ENCODE data around the gene PRODH2. TPM values are rescaled to one million over a fixed set of nuclear protein-coding genes. Genes with fewer than 3 reads are reported as not detected.
"Not testable (repeated sequence)": the region's sequence is repeated elsewhere in the genome, so short reads cannot be mapped to it uniquely, and the experiment has no call there.

Gene PRODH2
- total RNA-seq, 1 experiment from 2014 or later, result not detected

- in situ Hi-C loops (cut with HindIII; ENCODE audit: low pct_unique_long_range_greater_than_20kb, low sequenced_read_pairs), result no loop called here
- DNase-seq (ENCODE audit: low read depth, low spot score), result no peak
Measured at GRCh38 chr19:35811317-35812219, 1.1 kb downstream of the PRODH2 start.

DNA sequence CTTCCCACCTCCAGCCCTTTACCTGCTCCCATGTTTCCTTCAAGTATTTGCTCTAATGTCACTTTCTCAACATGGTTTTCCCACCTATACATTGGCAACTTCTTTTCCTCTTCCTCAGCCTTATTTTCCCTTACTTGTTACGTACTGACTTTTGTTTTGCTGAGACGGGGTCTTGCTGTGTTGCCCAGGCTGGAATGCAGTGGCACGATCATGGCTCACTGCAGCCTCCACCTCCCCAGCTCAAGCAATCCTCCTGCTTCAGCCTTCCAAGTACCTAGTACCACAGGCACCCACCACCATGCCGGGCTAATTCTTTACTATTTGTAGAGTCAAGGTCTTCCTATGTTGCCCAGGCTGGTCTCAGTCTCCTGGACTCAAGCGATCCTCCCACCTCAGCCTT, 5.0 kb downstream of the PRODH2 start:
- DNase-seq (ENCODE audit: low read depth, low spot score), result no peak
- in situ Hi-C loops (cut with HindIII; ENCODE audit: low pct_unique_long_range_greater_than_20kb, low sequenced_read_pairs), result no loop called here

- in situ Hi-C loops (cut with HindIII; ENCODE audit: low pct_unique_long_range_greater_than_20kb, low sequenced_read_pairs), result no loop called here
- DNase-seq (ENCODE audit: low read depth, low spot score), result no peak
Measured at GRCh38 chr19:35806597-35806996, 6.0 kb downstream of the PRODH2 start.

- in situ Hi-C loops (cut with HindIII; ENCODE audit: low pct_unique_long_range_greater_than_20kb, low sequenced_read_pairs), result no loop called here
- no peak for DNase-seq (ENCODE audit: low read depth, low spot score)
Measured at GRCh38 chr19:35805526-35806102, 7.0 kb downstream of the PRODH2 start.

DNA sequence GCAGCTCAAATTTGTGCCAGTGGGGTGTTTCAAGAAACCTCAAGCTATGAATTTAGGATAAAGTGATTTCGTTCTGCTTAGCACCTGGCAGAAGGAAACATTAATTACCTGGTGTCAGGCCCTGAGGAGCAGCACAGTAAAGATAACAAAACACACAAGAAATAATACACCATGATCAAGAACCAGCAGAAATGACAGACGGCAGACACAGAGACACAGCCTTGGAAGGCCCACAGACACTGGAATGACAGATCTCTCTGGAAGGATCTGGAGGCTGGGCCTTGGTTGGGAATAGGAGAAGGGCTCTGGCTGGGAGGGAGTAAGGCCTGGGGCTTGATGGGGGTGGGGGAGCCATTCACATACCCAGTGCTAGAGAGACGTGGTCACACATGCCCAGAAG, 10.8 kb downstream of the PRODH2 start:
- in situ Hi-C loops (cut with HindIII; ENCODE audit: low pct_unique_long_range_greater_than_20kb, low sequenced_read_pairs), result no loop called here
- DNase-seq (ENCODE audit: low read depth, low spot score), result no peak

DNA sequence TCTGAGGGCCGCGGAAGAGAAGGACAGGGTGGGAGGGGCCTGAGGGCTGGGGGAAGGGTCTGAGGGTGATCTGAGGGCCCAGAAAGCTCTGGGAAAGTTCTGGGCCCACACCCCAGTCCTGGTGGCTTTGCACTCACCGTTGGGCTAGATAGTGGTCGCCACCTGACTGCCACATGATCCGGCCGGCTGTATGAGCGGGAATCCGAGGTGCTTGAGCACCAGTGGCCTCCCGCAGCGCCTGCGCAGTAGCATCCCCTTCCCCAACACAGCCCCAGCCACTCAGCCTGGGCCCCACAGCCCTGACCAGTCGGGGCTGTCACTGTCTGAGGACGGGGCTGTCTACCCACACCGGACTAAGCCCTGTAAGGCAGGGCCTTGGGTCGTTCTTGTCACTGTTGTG, 15.0 kb downstream of the PRODH2 start:
- no peak for DNase-seq (ENCODE audit: low read depth, low spot score)
- in situ Hi-C loops (cut with HindIII; ENCODE audit: low pct_unique_long_range_greater_than_20kb, low sequenced_read_pairs), result no loop called here

GRCh38 chr19:35796645-35797542, 15.8 kb downstream of the PRODH2 start:
- in situ Hi-C loops (cut with HindIII; ENCODE audit: low pct_unique_long_range_greater_than_20kb, low sequenced_read_pairs), result no loop called here
- DNase-seq (ENCODE audit: low read depth, low spot score), result no peak

DNA sequence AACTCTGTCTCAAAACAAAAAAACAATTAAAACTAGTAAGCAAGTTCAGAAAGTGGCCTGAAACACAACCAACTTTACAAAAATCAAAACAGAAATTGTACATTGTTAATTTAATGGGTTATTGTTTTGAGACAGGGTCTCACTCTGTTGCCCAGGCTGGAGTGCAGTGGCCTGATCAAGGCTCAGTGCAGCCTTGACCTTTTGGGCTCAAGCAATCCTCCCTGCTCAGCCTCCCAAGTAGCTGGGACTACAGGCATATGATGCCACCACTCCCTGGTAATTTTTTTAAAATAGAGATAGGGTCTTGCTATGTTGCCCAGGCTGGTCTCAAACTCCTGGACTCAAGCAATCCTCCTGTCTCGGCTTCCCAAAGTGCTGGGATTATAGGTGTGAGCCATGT, 17.1 kb downstream of the PRODH2 start:
- in situ Hi-C loops (cut with HindIII; ENCODE audit: low pct_unique_long_range_greater_than_20kb, low sequenced_read_pairs); DNase-seq (ENCODE audit: low read depth, low spot score): not testable (repeated sequence)

DNA sequence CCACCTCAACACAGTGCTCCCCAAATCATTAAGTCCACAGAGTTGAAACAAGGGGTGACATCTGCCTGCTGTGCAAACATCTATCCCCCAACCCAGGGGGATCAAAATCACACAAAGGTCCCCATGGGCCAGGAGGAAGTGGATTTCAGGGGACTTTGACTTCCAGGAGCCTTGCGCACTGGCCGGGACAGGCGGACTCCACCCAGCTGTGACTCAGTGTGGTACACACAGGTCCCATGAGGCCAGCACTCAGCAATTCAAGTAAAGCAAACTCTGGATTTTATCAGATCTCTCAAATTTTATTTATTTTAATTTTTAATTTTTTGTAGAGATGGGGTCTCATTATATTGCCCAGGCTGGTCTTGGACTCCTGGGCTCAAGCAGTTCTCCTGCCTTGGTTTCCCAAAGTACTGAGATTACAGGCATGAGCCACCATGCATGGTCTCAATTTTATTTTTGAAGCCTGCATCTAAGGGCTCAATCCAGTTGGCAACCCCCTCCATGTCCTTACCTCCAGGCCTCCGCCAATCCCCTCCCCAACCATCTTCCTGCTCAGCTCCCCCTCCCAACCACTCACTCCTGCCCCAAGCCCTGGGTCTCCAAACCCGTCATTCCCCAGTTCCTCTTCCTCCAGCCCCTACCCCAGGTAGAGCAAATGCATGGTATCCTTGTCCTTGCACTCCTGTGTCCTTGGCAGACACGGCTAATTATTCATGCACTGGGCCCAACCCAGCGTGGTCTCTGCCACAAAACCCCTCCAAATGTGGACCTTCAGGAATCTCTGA, 19.1 kb downstream of the PRODH2 start:
- DNase-seq (ENCODE audit: low read depth, low spot score), result no peak
- in situ Hi-C loops (cut with HindIII; ENCODE audit: low pct_unique_long_range_greater_than_20kb, low sequenced_read_pairs), result no loop called here

- no peak for DNase-seq (ENCODE audit: low read depth, low spot score)
- in situ Hi-C loops (cut with HindIII; ENCODE audit: low pct_unique_long_range_greater_than_20kb, low sequenced_read_pairs), result no loop called here
Measured at GRCh38 chr19:35792888-35793287, 19.8 kb downstream of the PRODH2 start.

- no peak for DNase-seq (ENCODE audit: low read depth, low spot score)
- in situ Hi-C loops (cut with HindIII; ENCODE audit: low pct_unique_long_range_greater_than_20kb, low sequenced_read_pairs), result no loop called here
Measured at GRCh38 chr19:35792312-35792711, 20.3 kb downstream of the PRODH2 start.

DNA sequence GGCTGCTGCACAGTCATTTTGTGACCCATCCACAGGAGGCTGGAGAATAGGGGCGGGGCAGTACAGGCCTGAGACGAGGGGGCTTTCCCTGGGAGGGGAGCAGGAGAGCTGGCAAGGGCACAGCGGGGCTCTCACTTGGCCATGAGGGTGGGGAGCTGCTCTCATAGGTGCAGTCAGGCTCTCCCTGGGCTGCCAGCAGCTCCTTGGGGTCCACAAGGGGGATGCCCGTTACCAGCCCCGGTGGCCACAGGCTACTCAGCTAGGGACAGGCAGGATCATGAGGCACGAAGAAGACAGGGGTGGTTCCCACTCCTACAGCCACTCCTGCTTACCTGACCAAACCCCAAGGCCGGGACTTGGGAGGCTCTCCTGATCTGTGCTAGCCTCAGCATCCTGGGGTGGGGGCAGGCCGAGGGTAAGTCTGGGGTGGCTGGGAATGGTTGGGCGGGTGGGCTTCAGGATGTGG, 20.8 kb downstream of the PRODH2 start:
- in situ Hi-C loops (cut with HindIII; ENCODE audit: low pct_unique_long_range_greater_than_20kb, low sequenced_read_pairs), result no loop called here
- no peak for DNase-seq (ENCODE audit: low read depth, low spot score)

- no peak for DNase-seq (ENCODE audit: low read depth, low spot score)
Measured at GRCh38 chr19:35790981-35791813, 21.4 kb downstream of the PRODH2 start.

GRCh38 chr19:35789978-35790944, 22.4 kb downstream of the PRODH2 start:
- DNase-seq (ENCODE audit: low read depth, low spot score), result no peak
- in situ Hi-C loops (cut with HindIII; ENCODE audit: low pct_unique_long_range_greater_than_20kb, low sequenced_read_pairs), result no loop called here

More at GRCh38 chr19:35790981-35791813, 21.4 kb downstream of the PRODH2 start:
- in situ Hi-C loops (cut with HindIII; ENCODE audit: low pct_unique_long_range_greater_than_20kb, low sequenced_read_pairs), result no loop called here

GRCh38 chr19:35789195-35789977, 23.3 kb downstream of the PRODH2 start:
- no peak for DNase-seq (ENCODE audit: low read depth, low spot score)
- in situ Hi-C loops (cut with HindIII; ENCODE audit: low pct_unique_long_range_greater_than_20kb, low sequenced_read_pairs), result no loop called here

All from SK-MEL-5 (cell line).